Measurements from ENCODE around the gene NUDT5.
"Not testable (repeated sequence)": the region's sequence is repeated elsewhere in the genome, so short reads cannot be mapped to it uniquely, and the experiment has no call there.

Gene NUDT5

DNA sequence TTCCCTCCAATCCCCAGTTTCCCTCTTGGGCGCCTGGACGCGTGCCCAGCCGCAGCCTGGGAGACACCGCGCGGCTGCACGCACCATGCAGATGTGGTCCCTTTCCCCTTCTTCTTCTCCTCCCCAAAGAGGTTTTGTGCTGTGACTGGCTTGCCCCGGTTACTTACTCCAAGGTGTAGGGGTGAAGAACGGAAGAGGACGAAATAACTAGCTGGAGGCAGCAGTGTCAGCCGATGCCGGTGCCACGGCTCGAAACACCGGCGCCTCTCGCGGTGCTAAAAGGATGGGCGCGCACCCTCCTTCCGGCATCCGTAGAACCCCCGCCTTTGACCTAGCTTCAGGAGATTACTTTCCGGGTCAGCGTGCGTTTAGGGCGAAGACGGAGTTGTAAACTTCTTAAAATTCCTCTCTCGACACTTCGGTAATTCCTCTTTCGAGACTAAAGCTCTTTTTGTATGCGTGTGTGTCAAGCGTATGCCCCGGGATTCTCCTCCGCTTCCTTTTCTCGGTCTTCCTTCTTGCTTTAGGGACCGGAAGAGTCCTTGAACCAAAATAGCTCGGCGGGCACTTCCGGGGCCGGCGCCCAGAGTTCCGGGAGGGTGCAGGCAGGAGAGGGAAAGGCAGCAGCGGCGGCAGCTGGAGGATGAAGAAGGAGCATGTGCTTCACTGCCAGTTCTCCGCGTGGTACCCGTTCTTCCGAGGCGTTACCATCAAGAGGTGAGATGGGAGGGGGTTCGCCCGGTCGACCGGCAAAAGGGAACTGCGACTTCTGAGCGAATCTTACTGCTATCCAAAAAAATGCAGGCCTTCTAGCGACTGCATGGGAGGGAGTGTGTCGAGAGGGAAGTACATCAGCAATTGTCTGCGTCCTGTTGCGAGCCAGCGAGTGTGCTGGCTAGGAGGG, at the start of gene NUDT5, which contains the start of gene CDC123:
NUDT5 (minus strand) TSS at position 289 of the 904 bp plus-strand sequence. CDS start 9,600 bp downstream, outside the sequence.
CDC123 (plus strand) TSS at position 586 of the 904 bp plus-strand sequence; CDS start at position 644, 58 bp downstream.
- H3K36me3 ChIP-seq (ENCODE audit: insufficient read depth, low read length): peaks cover 10% of the 10 kb centered on the region
- peak within 1 kb of the TSS; percentile 91 for H3K4me3 ChIP-seq
- no peaks in the 10 kb centered on the region for H3K9me3 ChIP-seq (ENCODE audit: low read depth, low read length)
- peak within 1 kb of the TSS; percentile 95 for H3K27ac ChIP-seq
- DNase-seq (ENCODE audit: low read depth, low spot score): no peak
- peak within 1 kb of the TSS; percentile 94 for H3K9ac ChIP-seq (ENCODE audit: insufficient read length)
- peak; percentile 42; the same call in 1 of the 2 replicates for TF ChIP-seq POLR2AphosphoS5 (IDR thresholded peaks at IDR 0.05; ENCODE audit: borderline replicate concordance, low read depth, low read length)
- no peak for TF ChIP-seq EZH2 (IDR thresholded peaks at IDR 0.05)

- Histone ChIP-seq H3K36me3 (ENCODE audit: insufficient read depth, low read length) (peaks cover 3% of the 10 kb centered on the region), H3K27ac (no peak overlapping the region)
These were observed 48.4 kb upstream of the NUDT5 start for GRCh38 chr10:12243864-12244620.

DNA sequence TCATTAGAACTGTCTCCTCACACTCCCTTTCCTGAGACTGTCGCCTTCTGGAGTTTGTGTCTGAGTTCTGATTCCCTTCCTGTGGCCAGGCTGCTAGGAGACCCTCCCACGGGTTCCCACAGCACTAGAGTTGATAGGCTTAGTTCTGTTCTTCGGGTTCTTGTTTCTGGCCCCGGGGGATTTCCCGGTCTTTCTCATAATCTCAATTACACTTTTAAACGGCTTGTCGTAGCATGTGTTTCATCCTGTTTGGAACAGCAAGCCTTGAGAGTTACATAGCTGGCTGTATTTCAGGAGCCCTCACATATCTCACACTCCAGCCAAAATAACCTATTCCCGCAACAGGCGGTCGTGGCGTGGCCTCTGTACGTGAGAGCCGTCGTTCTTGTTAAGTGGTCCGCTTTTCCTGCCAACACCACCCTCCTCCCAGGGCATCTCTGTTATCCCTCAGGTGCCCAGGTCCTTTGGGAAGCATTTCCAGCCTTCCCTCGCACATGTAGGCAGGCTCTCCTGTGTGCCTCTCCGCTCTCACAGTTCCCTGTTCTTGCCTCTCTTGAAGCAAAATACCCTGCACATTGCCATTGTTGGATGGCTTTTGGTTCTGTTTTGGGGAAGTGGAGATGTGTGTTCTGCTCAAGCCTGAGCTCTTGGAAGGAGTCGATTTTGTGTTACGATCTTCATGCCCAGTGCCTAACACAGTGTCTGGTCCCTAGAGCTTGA, 46.3 kb upstream of the NUDT5 start:
- no peak overlapping the region for H3K4me3 ChIP-seq
- no peaks in the 10 kb centered on the region for H3K9me3 ChIP-seq (ENCODE audit: low read depth, low read length)
- TF ChIP-seq POLR2AphosphoS5 (IDR thresholded peaks at IDR 0.05; ENCODE audit: borderline replicate concordance, low read depth, low read length) (no peak), FOXP2 (optimal IDR thresholded peaks at IDR 0.05; ENCODE audit: control extremely low read depth, extremely low read length, insufficient read depth) (no peak), EZH2 (IDR thresholded peaks at IDR 0.05) (no peak)
- no peak overlapping the region for H3K27ac ChIP-seq
- DNase-seq (ENCODE audit: low read depth, low spot score): no peak
- H3K9ac ChIP-seq (ENCODE audit: insufficient read length): no peak overlapping the region
- peaks cover 16% of the 10 kb centered on the region for H3K36me3 ChIP-seq (ENCODE audit: insufficient read depth, low read length)

More at GRCh38 chr10:12243864-12244620, 48.4 kb upstream of the NUDT5 start:
- DNase-seq (ENCODE audit: low read depth, low spot score): no peak
- Histone ChIP-seq H3K9ac (ENCODE audit: insufficient read length) (no peak overlapping the region), H3K9me3 (ENCODE audit: low read depth, low read length) (no peaks in the 10 kb centered on the region), H3K4me3 (no peak overlapping the region)
- no peak for TF ChIP-seq EZH2 (IDR thresholded peaks at IDR 0.05)
- TF ChIP-seq POLR2AphosphoS5 (IDR thresholded peaks at IDR 0.05; ENCODE audit: borderline replicate concordance, low read depth, low read length): no peak
- TF ChIP-seq FOXP2 (optimal IDR thresholded peaks at IDR 0.05; ENCODE audit: control extremely low read depth, extremely low read length, insufficient read depth): no peak

DNA sequence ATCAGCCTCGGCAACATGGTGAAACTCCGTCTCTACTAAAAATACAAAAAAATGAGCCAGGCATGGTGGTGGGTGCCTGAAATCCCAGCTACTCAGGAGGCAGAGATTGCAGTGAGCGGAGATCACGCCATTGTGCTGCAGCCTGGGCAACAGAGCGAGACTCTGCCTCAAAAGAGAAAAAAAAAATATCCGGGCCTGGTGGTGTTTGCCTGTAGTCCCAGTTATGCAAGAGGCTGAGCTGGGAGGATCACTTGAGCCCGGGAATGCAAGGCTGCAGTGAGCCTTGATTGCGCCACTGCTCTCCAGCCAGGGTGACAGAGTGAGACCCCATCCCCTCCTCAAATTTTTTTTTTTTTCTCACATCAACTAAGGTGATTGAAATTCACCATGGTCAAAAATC, 43.1 kb upstream of the NUDT5 start:
- H3K36me3 ChIP-seq (ENCODE audit: insufficient read depth, low read length): peaks cover 31% of the 10 kb centered on the region
- no peak for DNase-seq (ENCODE audit: low read depth, low spot score)
- H3K9me3 ChIP-seq (ENCODE audit: low read depth, low read length): no peaks in the 10 kb centered on the region
- no peak overlapping the region for H3K4me3 ChIP-seq
- TF ChIP-seq FOXP2 (optimal IDR thresholded peaks at IDR 0.05; ENCODE audit: control extremely low read depth, extremely low read length, insufficient read depth) (no peak), POLR2AphosphoS5 (IDR thresholded peaks at IDR 0.05; ENCODE audit: borderline replicate concordance, low read depth, low read length) (no peak), EZH2 (IDR thresholded peaks at IDR 0.05) (no peak)
- no peak overlapping the region for H3K9ac ChIP-seq (ENCODE audit: insufficient read length)
- H3K27ac ChIP-seq: no peak overlapping the region

DNA sequence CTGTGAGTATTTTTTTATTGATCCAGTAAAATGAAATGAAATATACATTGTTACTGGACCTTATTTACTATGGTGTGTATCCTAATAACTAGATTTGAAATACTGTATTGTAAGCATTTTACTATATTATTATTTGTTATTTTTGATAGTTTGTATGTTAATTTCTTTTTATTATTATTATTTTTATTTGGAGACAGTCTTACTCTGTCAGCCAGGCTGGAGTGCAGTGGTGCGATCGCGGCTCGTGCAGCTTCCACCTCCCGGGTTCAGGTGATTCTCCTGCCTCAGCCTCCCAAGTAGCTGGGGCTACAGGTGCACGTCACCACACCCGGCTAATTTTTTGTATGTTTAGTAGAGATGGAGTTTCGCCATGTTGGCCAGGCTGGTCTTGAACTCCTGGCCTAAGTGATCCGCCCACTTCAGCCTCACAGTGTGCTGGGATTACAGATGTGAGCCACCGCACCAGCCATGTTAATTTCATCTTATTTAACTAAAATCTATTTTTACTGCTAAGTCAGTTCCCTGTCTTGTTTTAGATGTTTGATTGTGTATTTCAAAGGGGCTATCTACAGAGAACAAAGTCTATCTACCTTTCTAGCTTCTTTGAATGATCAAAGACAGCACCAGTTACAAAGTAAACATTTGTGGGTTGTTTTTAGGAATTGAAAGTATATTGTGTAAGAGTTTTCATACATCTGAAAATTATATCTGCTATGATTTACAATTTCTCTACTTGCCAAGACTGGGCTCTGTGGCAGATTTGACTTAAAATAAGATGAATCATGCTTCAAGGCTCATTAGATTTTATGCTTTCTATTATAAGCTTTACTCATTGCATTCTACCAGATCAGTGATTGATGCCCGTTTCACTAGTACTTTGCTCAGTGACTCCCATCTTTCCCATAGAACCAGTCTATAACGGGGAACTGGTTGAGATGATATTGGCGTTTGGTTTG, 41.9 kb upstream of the NUDT5 start:
- Histone ChIP-seq H3K36me3 (ENCODE audit: insufficient read depth, low read length) (peaks cover 31% of the 10 kb centered on the region), H3K4me3 (no peak overlapping the region)

DNA sequence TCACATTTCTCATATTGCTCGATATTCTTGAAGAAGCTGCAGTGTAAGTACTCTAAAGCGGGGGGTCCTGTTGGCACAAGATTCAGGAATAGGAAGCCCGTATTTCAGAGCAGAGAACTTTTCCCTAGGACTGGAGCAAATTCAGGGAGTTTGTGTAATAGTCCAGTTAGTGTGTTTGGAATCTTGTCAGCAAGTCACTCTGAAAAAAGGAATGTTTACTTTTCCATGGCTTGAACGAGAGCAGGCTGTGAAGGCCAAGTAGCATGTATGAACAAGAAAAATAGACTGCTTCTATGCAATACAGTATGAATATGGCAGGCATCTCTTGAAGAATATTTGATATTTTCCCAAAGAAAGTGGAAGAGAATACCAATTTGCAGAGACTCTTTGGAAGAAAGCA, 40.1 kb upstream of the NUDT5 start:
- peaks cover 36% of the 10 kb centered on the region for H3K36me3 ChIP-seq (ENCODE audit: insufficient read depth, low read length)
- no peak for DNase-seq (ENCODE audit: low read depth, low spot score)
- H3K9me3 ChIP-seq (ENCODE audit: low read depth, low read length): no peaks in the 10 kb centered on the region
- H3K27ac ChIP-seq: no peak overlapping the region
- H3K4me3 ChIP-seq: no peak overlapping the region
- TF ChIP-seq FOXP2 (optimal IDR thresholded peaks at IDR 0.05; ENCODE audit: control extremely low read depth, extremely low read length, insufficient read depth) (no peak), EZH2 (IDR thresholded peaks at IDR 0.05) (no peak), POLR2AphosphoS5 (IDR thresholded peaks at IDR 0.05; ENCODE audit: borderline replicate concordance, low read depth, low read length) (no peak)
- no peak overlapping the region for H3K9ac ChIP-seq (ENCODE audit: insufficient read length)

More for the DNA sequence above, 41.9 kb upstream of the NUDT5 start:
- no peak for DNase-seq (ENCODE audit: low read depth, low spot score)
- TF ChIP-seq EZH2 (IDR thresholded peaks at IDR 0.05) (no peak), POLR2AphosphoS5 (IDR thresholded peaks at IDR 0.05; ENCODE audit: borderline replicate concordance, low read depth, low read length) (no peak), FOXP2 (optimal IDR thresholded peaks at IDR 0.05; ENCODE audit: control extremely low read depth, extremely low read length, insufficient read depth) (no peak)
- Histone ChIP-seq H3K9ac (ENCODE audit: insufficient read length) (no peak overlapping the region), H3K27ac (no peak overlapping the region), H3K9me3 (ENCODE audit: low read depth, low read length) (no peaks in the 10 kb centered on the region)

- H3K27ac ChIP-seq: no peak overlapping the region
- peaks cover 36% of the 10 kb centered on the region for H3K36me3 ChIP-seq (ENCODE audit: insufficient read depth, low read length)
- TF ChIP-seq FOXP2 (optimal IDR thresholded peaks at IDR 0.05; ENCODE audit: control extremely low read depth, extremely low read length, insufficient read depth) (no peak), POLR2AphosphoS5 (IDR thresholded peaks at IDR 0.05; ENCODE audit: borderline replicate concordance, low read depth, low read length) (no peak), EZH2 (IDR thresholded peaks at IDR 0.05) (no peak)
- H3K9ac ChIP-seq (ENCODE audit: insufficient read length): no peak overlapping the region
- no peaks in the 10 kb centered on the region for H3K9me3 ChIP-seq (ENCODE audit: low read depth, low read length)
- H3K4me3 ChIP-seq: no peak overlapping the region
- no peak for DNase-seq (ENCODE audit: low read depth, low spot score)
These were observed 39.5 kb upstream of the NUDT5 start for GRCh38 chr10:12235116-12235694.

GRCh38 chr10:12234687-12235086, 39.0 kb upstream of the NUDT5 start:
- not testable (repeated sequence) for DNase-seq (ENCODE audit: low read depth, low spot score); H3K9me3 ChIP-seq (ENCODE audit: low read depth, low read length); H3K4me3 ChIP-seq; H3K9ac ChIP-seq (ENCODE audit: insufficient read length); H3K27ac ChIP-seq
- H3K36me3 ChIP-seq (ENCODE audit: insufficient read depth, low read length): peaks cover 36% of the 10 kb centered on the region

Measured in SK-N-MC (cell line).